ENCODE results near the gene VIT.

- no peak for TF ChIP-seq CTCF (IDR thresholded peaks at IDR 0.05)
- TF ChIP-seq POLR2AphosphoS5 (IDR thresholded peaks at IDR 0.05): no peak
- TF ChIP-seq POLR2A (IDR thresholded peaks at IDR 0.05): no peak
- TF ChIP-seq EP300 (IDR thresholded peaks at IDR 0.05): no peak
These were observed 37.3 kb upstream of the VIT start for GRCh38 chr2:36659218-36659617.
